Activated CD8-positive, alpha-beta T cell treated with anti-CD3 and anti-CD28 coated beads for 36 hours (primary cell): ENCODE results near the gene CD99L2. TPM values are rescaled to one million over a fixed set of nuclear protein-coding genes. Genes with fewer than 3 reads are reported as not detected.

Source experiments
- ATAC-seq: fragments of 200-7000 bp; cut with Tn5 transposase; one replicate; pipeline ENCODE4 v1.10.0; 2021; ENCODE audit warnings: mild to moderate bottlenecking, moderate library complexity
- CTCF ChIA-PET: fragments of 350-600 bp; sonication (Branson Sonifier 250); formaldehyde crosslinking; loops from one replicate; lab custom pipeline; 2021; ENCODE audit warnings: antibody characterized with exemption; lab: Charles Lee
- POLR2A ChIA-PET: fragments of 350-600 bp; sonication (Branson Sonifier 250); formaldehyde crosslinking; loops from one replicate; lab custom pipeline; 2021; ENCODE audit warnings: antibody characterized with exemption; lab: Charles Lee
- DNase-seq: peaks from one replicate; pipeline ENCODE4 v3.0.0-alpha.2; 2020
- H3K27ac Mint-ChIP-seq: one replicate; pipeline ENCODE4 v1.8.0; 2021; ENCODE audit warnings: mild to moderate bottlenecking, mixed read lengths
- H3K27me3 Mint-ChIP-seq: one replicate; pipeline ENCODE4 v1.8.0; 2021; ENCODE audit warnings: mixed read lengths
- H3K36me3 Mint-ChIP-seq: one replicate; pipeline ENCODE4 v1.8.0; 2021; ENCODE audit warnings: low read depth, mixed read lengths
- H3K4me1 Mint-ChIP-seq: one replicate; pipeline ENCODE4 v1.8.0; 2021; ENCODE audit warnings: low read depth, mixed read lengths
- H3K4me3 Mint-ChIP-seq: one replicate; pipeline ENCODE4 v1.8.0; 2021; ENCODE audit warnings: mild to moderate bottlenecking, moderate library complexity, mixed read lengths
- H3K9me3 Mint-ChIP-seq: one replicate; pipeline ENCODE4 v1.8.0; 2021; ENCODE audit warnings: mixed read lengths
- intact Hi-C: fragments of 100-400 bp; cut with micrococcal nuclease; formaldehyde crosslinking; loops from one replicate; pipeline ENCODE4 v1.10.0; 2022
- total RNA-seq, 2 experiments: library from RNA; stranded (reverse); gene quantifications; one replicate each; pipeline ENCODE4 v1.2.3, GENCODE V29; 2021
- TF ChIP-seq, protein P1 (sequence below): fragments of 200-600 bp; IDR thresholded peaks from one replicate; pipeline ENCODE4 v1.8.0; 2022; ENCODE audit warnings: antibody characterized with exemption, mild to moderate bottlenecking

The CD99L2 gene
- total RNA-seq, 2 experiments from 2014 or later = 11.9 to 12.6 TPM

DNA sequence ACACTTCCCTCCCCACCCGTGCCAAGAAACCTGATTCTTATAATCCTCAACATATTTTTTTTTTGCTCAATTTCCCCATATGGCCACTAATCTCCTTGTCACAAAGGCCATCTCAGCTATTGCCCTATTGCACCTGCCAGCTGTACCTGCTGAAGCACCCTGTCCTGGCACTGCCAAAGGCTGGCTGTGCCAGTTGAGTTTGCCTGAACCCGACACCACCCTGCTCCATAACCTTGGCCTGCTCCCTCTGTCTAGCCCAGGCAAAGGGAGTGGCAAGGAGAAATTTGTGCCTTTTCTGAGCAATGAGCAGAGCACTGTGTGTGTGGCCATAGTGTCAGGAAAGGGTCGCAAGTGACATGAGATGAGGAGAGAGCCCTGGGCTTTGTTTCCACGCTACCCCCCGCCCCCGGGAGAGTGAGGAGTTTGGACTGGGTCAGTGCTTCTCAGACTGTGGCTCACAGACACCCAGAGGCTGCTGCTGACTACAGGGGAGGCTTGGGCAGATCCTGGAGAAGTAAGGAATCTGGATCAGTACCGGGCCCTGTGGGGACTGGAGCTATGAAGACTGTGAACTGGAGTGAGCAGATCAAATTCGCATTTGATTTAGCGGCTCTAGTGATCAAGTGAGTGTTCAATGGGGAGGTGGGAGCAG is 42.5 kb upstream of the CD99L2 start:
- TF ChIP-seq, protein P1, sequence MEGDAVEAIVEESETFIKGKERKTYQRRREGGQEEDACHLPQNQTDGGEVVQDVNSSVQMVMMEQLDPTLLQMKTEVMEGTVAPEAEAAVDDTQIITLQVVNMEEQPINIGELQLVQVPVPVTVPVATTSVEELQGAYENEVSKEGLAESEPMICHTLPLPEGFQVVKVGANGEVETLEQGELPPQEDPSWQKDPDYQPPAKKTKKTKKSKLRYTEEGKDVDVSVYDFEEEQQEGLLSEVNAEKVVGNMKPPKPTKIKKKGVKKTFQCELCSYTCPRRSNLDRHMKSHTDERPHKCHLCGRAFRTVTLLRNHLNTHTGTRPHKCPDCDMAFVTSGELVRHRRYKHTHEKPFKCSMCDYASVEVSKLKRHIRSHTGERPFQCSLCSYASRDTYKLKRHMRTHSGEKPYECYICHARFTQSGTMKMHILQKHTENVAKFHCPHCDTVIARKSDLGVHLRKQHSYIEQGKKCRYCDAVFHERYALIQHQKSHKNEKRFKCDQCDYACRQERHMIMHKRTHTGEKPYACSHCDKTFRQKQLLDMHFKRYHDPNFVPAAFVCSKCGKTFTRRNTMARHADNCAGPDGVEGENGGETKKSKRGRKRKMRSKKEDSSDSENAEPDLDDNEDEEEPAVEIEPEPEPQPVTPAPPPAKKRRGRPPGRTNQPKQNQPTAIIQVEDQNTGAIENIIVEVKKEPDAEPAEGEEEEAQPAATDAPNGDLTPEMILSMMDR = no peak
- no peaks in the 10 kb centered on the region for H3K27me3 Mint-ChIP-seq
- H3K4me3 Mint-ChIP-seq = no peak overlapping the region
- H3K36me3 Mint-ChIP-seq = no peaks in the 10 kb centered on the region
- intact Hi-C loops = no loop called here
- CTCF ChIA-PET = no interaction called here
- DNase-seq (no peak), ATAC-seq (no peak)
- no peak overlapping the region for H3K27ac Mint-ChIP-seq
- no peaks in the 10 kb centered on the region for H3K4me1 Mint-ChIP-seq
- POLR2A ChIA-PET = no interaction called here
- H3K9me3 Mint-ChIP-seq = peaks cover 2% of the 10 kb centered on the region

DNA sequence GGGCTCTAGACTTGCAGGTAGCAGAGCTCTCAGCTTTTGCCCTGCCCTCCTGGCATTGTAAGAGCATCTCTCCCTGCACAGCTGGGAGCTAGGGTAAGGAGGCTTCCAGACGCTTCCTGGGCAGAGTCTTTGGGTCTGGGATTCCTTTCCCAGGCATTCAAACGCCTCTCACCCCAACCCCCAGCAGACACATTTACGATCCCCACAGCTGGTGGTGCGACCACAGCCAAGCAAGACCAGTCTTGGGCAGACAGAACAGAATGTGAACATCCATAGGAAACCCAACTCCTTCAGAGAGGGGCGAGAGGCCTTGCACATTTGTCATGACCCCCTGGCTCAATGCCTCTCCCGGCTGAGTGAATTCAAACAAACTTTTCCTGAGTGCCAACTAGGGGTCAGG is 38.1 kb upstream of the CD99L2 start:
- no peak for DNase-seq
- Mint-ChIP-seq H3K27ac (no peak overlapping the region), H3K36me3 (no peaks in the 10 kb centered on the region), H3K27me3 (peaks cover 2% of the 10 kb centered on the region), H3K4me1 (no peaks in the 10 kb centered on the region), H3K9me3 (peaks cover 2% of the 10 kb centered on the region), H3K4me3 (no peak overlapping the region)
- intact Hi-C loops = no loop called here
- ChIA-PET CTCF (no interaction called here), POLR2A (no interaction called here)
- ATAC-seq = no peak
- TF ChIP-seq, protein P1 = no peak

DNA sequence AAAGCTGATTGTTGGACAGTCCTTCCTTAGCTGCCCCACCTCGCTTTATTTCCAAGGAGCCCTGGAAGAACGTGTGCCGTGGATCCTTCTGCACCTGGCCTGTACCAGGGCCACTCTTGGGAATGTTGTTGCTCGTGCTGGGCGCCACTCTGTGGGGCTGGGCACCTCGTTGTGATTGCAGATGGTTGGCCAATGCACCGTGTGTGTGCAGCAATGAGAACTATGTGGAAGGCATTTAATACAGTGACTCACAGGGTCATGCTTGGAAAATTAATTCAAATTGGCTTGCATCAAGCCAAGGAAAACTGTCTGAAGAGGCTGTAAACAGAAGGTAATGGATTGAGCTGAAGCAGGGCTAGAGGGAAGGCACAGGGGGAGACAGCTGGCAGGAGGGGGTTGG is 37.0 kb upstream of the CD99L2 start:
- H3K27me3 Mint-ChIP-seq = peaks cover 4% of the 10 kb centered on the region
- intact Hi-C loops = no loop called here
- H3K36me3 Mint-ChIP-seq = no peaks in the 10 kb centered on the region
- TF ChIP-seq, protein P1 = no peak
- ChIA-PET CTCF (no interaction called here), POLR2A (no interaction called here)
- DNase-seq (no peak), ATAC-seq (no peak)
- no peak overlapping the region for H3K4me3 Mint-ChIP-seq
- no peaks in the 10 kb centered on the region for H3K4me1 Mint-ChIP-seq
- no peak overlapping the region for H3K27ac Mint-ChIP-seq
- H3K9me3 Mint-ChIP-seq = peaks cover 2% of the 10 kb centered on the region

DNA sequence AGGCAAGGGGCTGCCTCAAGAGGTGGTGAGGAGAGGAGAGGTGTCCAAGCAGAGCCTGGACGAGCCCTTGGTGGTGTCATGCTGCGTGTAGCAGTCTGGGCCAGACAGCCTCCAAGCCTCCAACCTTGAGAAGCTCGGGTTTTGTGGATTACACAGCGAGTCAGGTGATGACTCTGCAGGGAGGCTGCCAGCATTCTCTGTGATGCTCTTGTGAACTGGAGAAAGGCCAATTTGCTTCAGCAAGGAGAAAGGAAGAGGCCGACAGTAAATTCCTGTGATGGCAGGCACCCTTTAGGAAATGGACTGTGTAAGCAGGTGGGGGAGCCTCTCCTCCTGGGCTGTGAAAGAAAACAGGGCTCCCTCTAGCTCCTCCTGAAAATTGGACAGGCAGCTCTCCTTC is 36.0 kb upstream of the CD99L2 start:
- H3K36me3 Mint-ChIP-seq = no peaks in the 10 kb centered on the region
- H3K4me1 Mint-ChIP-seq = no peaks in the 10 kb centered on the region
- no peak overlapping the region for H3K4me3 Mint-ChIP-seq
- TF ChIP-seq, protein P1 = no peak
- no peak for ATAC-seq
- DNase-seq = no peak
- no peak overlapping the region for H3K27ac Mint-ChIP-seq
- ChIA-PET CTCF (no interaction called here), POLR2A (interaction anchor here (0.5 kb wide), 1 partner anchor 1797 kb away, joined by 3 read pairs; no protein-coding TSS in a partner anchor)
- peaks cover 2% of the 10 kb centered on the region for H3K9me3 Mint-ChIP-seq
- peaks cover 4% of the 10 kb centered on the region for H3K27me3 Mint-ChIP-seq
- intact Hi-C loops = no loop called here

DNA sequence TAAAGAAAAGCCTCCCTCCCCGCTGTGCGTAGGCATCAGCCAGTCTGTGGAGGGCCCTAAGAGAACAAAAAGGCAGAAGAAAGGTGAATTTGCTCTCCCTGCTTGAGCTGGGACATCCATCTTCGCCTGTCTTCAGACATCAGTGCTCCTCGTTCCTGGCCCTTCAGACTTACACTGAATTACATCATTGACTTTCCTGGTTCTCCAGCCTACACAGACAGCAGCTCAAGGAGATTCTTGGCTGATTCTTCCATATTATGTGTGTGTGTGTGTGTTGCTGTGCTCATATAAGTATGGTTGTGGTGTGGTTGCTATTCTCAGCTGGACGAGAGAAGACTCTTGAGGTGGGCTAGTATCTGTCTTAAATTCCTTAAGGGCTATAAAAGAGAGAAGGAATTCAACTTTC is 35.5 kb upstream of the CD99L2 start:
- DNase-seq = no peak
- Mint-ChIP-seq H3K36me3 (no peaks in the 10 kb centered on the region), H3K27ac (no peak overlapping the region), H3K4me1 (no peaks in the 10 kb centered on the region), H3K4me3 (no peak overlapping the region), H3K27me3 (peaks cover 4% of the 10 kb centered on the region), H3K9me3 (peaks cover 2% of the 10 kb centered on the region)
- ChIA-PET CTCF (no interaction called here), POLR2A (no interaction called here)
- ATAC-seq = no peak
- intact Hi-C loops = no loop called here
- TF ChIP-seq, protein P1 = no peak
